HG03565 (cell line): ENCODE measurements around the gene AKR7A2.

Experiments used
- ATAC-seq: cut with Tn5 transposase; IDR thresholded peaks from one replicate; pipeline ENCODE4 v1.9.1; 2021; ENCODE audit warnings: mild to moderate bottlenecking, moderate library complexity; ENCODE audit not compliant: unreplicated experiment

The AKR7A2 gene

GRCh38 chr1:19326748-19327065 is 14.8 kb upstream of the AKR7A2 start:
- ATAC-seq: no peak

- ATAC-seq: no peak
These were observed 14.2 kb upstream of the AKR7A2 start for GRCh38 chr1:19325958-19326747.

- ATAC-seq: no peak
These were observed 13.5 kb upstream of the AKR7A2 start for GRCh38 chr1:19325368-19325957.

- ATAC-seq: no peak
These were observed 12.7 kb upstream of the AKR7A2 start for GRCh38 chr1:19324665-19324990.

- ATAC-seq: no peak
These were observed 12.2 kb upstream of the AKR7A2 start for GRCh38 chr1:19323987-19324664.

GRCh38 chr1:19322481-19322880 is 10.5 kb upstream of the AKR7A2 start:
- no peak for ATAC-seq

- no peak for ATAC-seq
These were observed 9.1 kb upstream of the AKR7A2 start for GRCh38 chr1:19321071-19321470.

GRCh38 chr1:19319196-19319595 is 7.3 kb upstream of the AKR7A2 start:
- ATAC-seq: no peak

- no peak for ATAC-seq
These were observed 5.4 kb upstream of the AKR7A2 start for GRCh38 chr1:19317126-19317910.

- ATAC-seq: no peak
These were observed 3.6 kb upstream of the AKR7A2 start for GRCh38 chr1:19315378-19316198.

- no peak for ATAC-seq
These were observed 2.3 kb upstream of the AKR7A2 start for GRCh38 chr1:19313961-19314882.

GRCh38 chr1:19313636-19313959 is 1.7 kb upstream of the AKR7A2 start:
- no peak for ATAC-seq

GRCh38 chr1:19312782-19313635 is 1.1 kb upstream of the AKR7A2 start:
- no peak for ATAC-seq

- no peak for ATAC-seq
These were observed 427 bp downstream of the AKR7A2 start for GRCh38 chr1:19311503-19311930.

GRCh38 chr1:19310720-19311502 is 1.0 kb downstream of the AKR7A2 start:
- no peak for ATAC-seq

- no peak for ATAC-seq
These were observed 1.9 kb downstream of the AKR7A2 start for GRCh38 chr1:19310061-19310460.

GRCh38 chr1:19309123-19309813 is 2.7 kb downstream of the AKR7A2 start:
- no peak for ATAC-seq
